Activated B cell treated with CpG ODN at 0.5 μM for 24 hours (primary cell): Measurements from ENCODE around the gene VSIG10L2. TPM values are rescaled to one million over a fixed set of nuclear protein-coding genes. Genes with fewer than 3 reads are reported as not detected.

ENCODE experiments used
- ATAC-seq: fragments of 200-7000 bp; cut with Tn5 transposase; one replicate; pipeline ENCODE4 v1.10.0; 2021; ENCODE audit warnings: low read depth, mild to moderate bottlenecking, moderate library complexity
- CTCF ChIA-PET: fragments of 350-600 bp; sonication (Branson Sonifier 250); formaldehyde crosslinking; loops from one replicate; lab custom pipeline; 2021; ENCODE audit warnings: antibody characterized with exemption; lab: Charles Lee
- POLR2A ChIA-PET: fragments of 350-600 bp; sonication (Branson Sonifier 250); formaldehyde crosslinking; loops from one replicate; lab custom pipeline; 2021; ENCODE audit warnings: antibody characterized with exemption; lab: Charles Lee
- DNase-seq: peaks from one replicate; pipeline ENCODE4 v3.0.0; 2022
- H3K27ac Mint-ChIP-seq: one replicate; pipeline ENCODE4 v1.8.0; 2020; ENCODE audit warnings: mixed read lengths
- H3K27me3 Mint-ChIP-seq: one replicate; pipeline ENCODE4 v1.8.0; 2021; ENCODE audit warnings: mixed read lengths
- H3K36me3 Mint-ChIP-seq: one replicate; pipeline ENCODE4 v1.8.0; 2021; ENCODE audit warnings: low read depth, mixed read lengths
- H3K4me1 Mint-ChIP-seq: one replicate; pipeline ENCODE4 v1.8.0; 2021; ENCODE audit warnings: mixed read lengths
- H3K4me3 Mint-ChIP-seq: one replicate; pipeline ENCODE4 v1.8.0; 2020; ENCODE audit warnings: mild to moderate bottlenecking, mixed read lengths
- H3K9me3 Mint-ChIP-seq: one replicate; pipeline ENCODE4 v1.8.0; 2020; ENCODE audit warnings: mixed read lengths
- CTCF ChIP-seq: fragments of 200-600 bp; IDR thresholded peaks from one replicate; pipeline ENCODE4 v1.8.0; 2022; ENCODE audit warnings: antibody characterized with exemption, mild to moderate bottlenecking
- intact Hi-C: fragments of 100-400 bp; cut with micrococcal nuclease; formaldehyde crosslinking; loops from one replicate; pipeline ENCODE4 v1.15.1; 2024
- total RNA-seq: library from RNA; stranded (reverse); gene quantifications from 2 replicates; pipeline ENCODE4 v1.2.3, GENCODE V29; 2022

VSIG10L2 gene
- total RNA-seq, 1 donor from 2014 or later, result not detected

- no peak for TF ChIP-seq CTCF
- ChIA-PET POLR2A (no interaction called here), CTCF (interaction anchor here (0.9 to 2.1 kb wide), 3 partner anchors 19 to 556 kb away, joined by 3 to 9 read pairs (median 4); no protein-coding TSS in a partner anchor)
- Mint-ChIP-seq H3K4me3 (no peak overlapping the region), H3K27ac (no peak overlapping the region), H3K9me3 (no peaks in the 10 kb centered on the region), H3K27me3 (peaks cover 14% of the 10 kb centered on the region), H3K36me3 (no peaks in the 10 kb centered on the region), H3K4me1 (no peaks in the 10 kb centered on the region)
- no peak for ATAC-seq
- DNase-seq, result no peak
- intact Hi-C loops, result loop anchor here (10.0 kb wide), 1 partner anchor 1420 kb away; no protein-coding TSS in a partner anchor
Measured at GRCh38 chr11:125924384-125925007, 21.3 kb upstream of the VSIG10L2 start.

GRCh38 chr11:125925247-125925740 is 20.6 kb upstream of the VSIG10L2 start:
- intact Hi-C loops, result loop anchor here (10.0 kb wide), 1 partner anchor 1420 kb away; no protein-coding TSS in a partner anchor
- no peaks in the 10 kb centered on the region for H3K36me3 Mint-ChIP-seq

GRCh38 chr11:125925804-125926203 is 20.0 kb upstream of the VSIG10L2 start:
- intact Hi-C loops, result loop anchor here (10.0 kb wide), 1 partner anchor 1419 kb away; no protein-coding TSS in a partner anchor
- Mint-ChIP-seq H3K27ac (no peak overlapping the region), H3K4me1 (no peaks in the 10 kb centered on the region), H3K9me3 (no peaks in the 10 kb centered on the region), H3K27me3 (peaks cover 19% of the 10 kb centered on the region), H3K4me3 (no peak overlapping the region), H3K36me3 (no peaks in the 10 kb centered on the region)
- ChIA-PET CTCF (interaction anchor here (1.1 kb wide), 1 partner anchor 17 kb away, joined by 4 read pairs; no protein-coding TSS in a partner anchor), POLR2A (no interaction called here)
- TF ChIP-seq CTCF, result no peak
- DNase-seq (no peak), ATAC-seq (no peak)

More at GRCh38 chr11:125925247-125925740, 20.6 kb upstream of the VSIG10L2 start:
- no peak for TF ChIP-seq CTCF
- POLR2A ChIA-PET, result no interaction called here
- CTCF ChIA-PET, result interaction anchor here (0.9 to 1.1 kb wide), 2 partner anchors 18 to 268 kb away, joined by 3 to 4 read pairs; no protein-coding TSS in a partner anchor
- DNase-seq (no peak), ATAC-seq (no peak)
- Mint-ChIP-seq H3K9me3 (no peaks in the 10 kb centered on the region), H3K27ac (no peak overlapping the region), H3K4me1 (no peaks in the 10 kb centered on the region), H3K27me3 (peaks cover 19% of the 10 kb centered on the region), H3K4me3 (no peak overlapping the region)

- Mint-ChIP-seq H3K4me1 (no peaks in the 10 kb centered on the region), H3K27me3 (peaks cover 24% of the 10 kb centered on the region), H3K4me3 (no peak overlapping the region), H3K27ac (no peak overlapping the region), H3K9me3 (no peaks in the 10 kb centered on the region), H3K36me3 (no peaks in the 10 kb centered on the region)
- ATAC-seq, result no peak
- ChIA-PET POLR2A (no interaction called here), CTCF (no interaction called here)
- intact Hi-C loops, result loop anchor here (10.0 kb wide), 1 partner anchor 1418 kb away; no protein-coding TSS in a partner anchor
- no peak for TF ChIP-seq CTCF
- DNase-seq, result no peak
Measured at GRCh38 chr11:125926682-125927081, 19.2 kb upstream of the VSIG10L2 start.

- CTCF ChIA-PET, result no interaction called here
Measured at GRCh38 chr11:125929445-125930075, 16.3 kb upstream of the VSIG10L2 start.

More at GRCh38 chr11:125929445-125930075, 16.3 kb upstream of the VSIG10L2 start:
- no peaks in the 10 kb centered on the region for H3K9me3 Mint-ChIP-seq
- DNase-seq, result no peak
- intact Hi-C loops, result loop anchor here (10.0 kb wide), 1 partner anchor 1415 kb away; no protein-coding TSS in a partner anchor
- TF ChIP-seq CTCF, result no peak
- POLR2A ChIA-PET, result no interaction called here
- no peak overlapping the region for H3K27ac Mint-ChIP-seq
- H3K36me3 Mint-ChIP-seq, result no peaks in the 10 kb centered on the region
- H3K27me3 Mint-ChIP-seq, result peaks cover 24% of the 10 kb centered on the region
- ATAC-seq, result no peak
- H3K4me1 Mint-ChIP-seq, result no peaks in the 10 kb centered on the region
- H3K4me3 Mint-ChIP-seq, result no peak overlapping the region
